Activated naive CD8-positive, alpha-beta T cell (primary cell): ENCODE results near the gene GFRA1.
"Not testable (repeated sequence)": the region's sequence is repeated elsewhere in the genome, so short reads cannot be mapped to it uniquely, and the experiment has no call there.

Experiments used
- H3K27ac Mint-ChIP-seq: one replicate; pipeline ENCODE4 v1.8.0; 2021; ENCODE audit warnings: mixed read lengths
- H3K27me3 Mint-ChIP-seq: one replicate; pipeline ENCODE4 v1.8.0; 2021; ENCODE audit warnings: mixed read lengths
- H3K36me3 Mint-ChIP-seq: one replicate; pipeline ENCODE4 v1.8.0; 2021; ENCODE audit warnings: mixed read lengths
- H3K4me1 Mint-ChIP-seq: one replicate; pipeline ENCODE4 v1.8.0; 2021; ENCODE audit warnings: low read depth, mixed read lengths
- H3K4me3 Mint-ChIP-seq: one replicate; pipeline ENCODE4 v1.8.0; 2021; ENCODE audit warnings: mild to moderate bottlenecking, mixed read lengths
- H3K9me3 Mint-ChIP-seq: one replicate; pipeline ENCODE4 v1.8.0; 2021; ENCODE audit warnings: low read depth, mixed read lengths

The GFRA1 gene

GRCh38 chr10:116171505-116171904 is 101.5 kb downstream of the GFRA1 start:
- Mint-ChIP-seq H3K4me3 (no peak overlapping the region), H3K27ac (no peak overlapping the region), H3K36me3 (no peaks in the 10 kb centered on the region)

GRCh38 chr10:116170815-116171250 is 102.2 kb downstream of the GFRA1 start:
- Mint-ChIP-seq H3K27me3 (no peaks in the 10 kb centered on the region), H3K4me1 (no peaks in the 10 kb centered on the region), H3K4me3 (no peak overlapping the region)

More at GRCh38 chr10:116171505-116171904, 101.5 kb downstream of the GFRA1 start:
- Mint-ChIP-seq H3K9me3 (peaks cover under 1% of the 10 kb centered on the region), H3K4me1 (no peaks in the 10 kb centered on the region), H3K27me3 (no peaks in the 10 kb centered on the region)

DNA sequence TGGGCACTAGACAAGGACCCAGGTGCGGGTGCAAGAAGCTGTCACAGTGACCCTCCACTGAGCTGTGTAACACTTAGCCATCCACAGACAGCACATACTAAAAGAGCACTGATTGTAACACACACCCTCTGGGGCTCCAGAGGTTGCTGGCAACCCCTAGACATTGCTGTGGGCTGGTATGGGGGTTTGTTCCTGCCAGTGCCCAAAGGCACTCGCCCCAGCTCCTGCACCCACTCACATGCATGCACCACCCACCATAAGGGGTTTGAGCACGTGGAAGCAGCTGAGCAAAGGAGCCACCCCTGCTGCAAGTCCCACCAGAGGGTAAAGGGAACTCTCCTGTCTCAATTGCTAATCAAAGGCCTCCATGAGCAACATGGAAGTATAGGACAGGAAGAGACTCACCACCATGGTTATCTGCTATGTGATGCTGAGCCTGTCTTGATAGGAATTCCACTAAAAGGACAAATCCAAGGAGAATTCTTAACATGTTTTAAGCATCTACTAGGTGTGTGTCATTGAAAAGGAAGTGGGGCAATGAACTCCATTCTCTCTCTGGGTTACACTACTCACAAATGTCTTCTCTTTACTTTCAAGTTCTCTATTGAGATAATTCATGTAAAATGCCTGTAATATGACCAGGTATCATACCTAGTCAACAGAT is 103.1 kb downstream of the GFRA1 start:
- H3K9me3 Mint-ChIP-seq: peaks cover 7% of the 10 kb centered on the region
- H3K36me3 Mint-ChIP-seq: no peaks in the 10 kb centered on the region
- no peaks in the 10 kb centered on the region for H3K4me1 Mint-ChIP-seq
- H3K27me3 Mint-ChIP-seq: no peaks in the 10 kb centered on the region
- no peak overlapping the region for H3K4me3 Mint-ChIP-seq
- no peak overlapping the region for H3K27ac Mint-ChIP-seq

More at GRCh38 chr10:116170815-116171250, 102.2 kb downstream of the GFRA1 start:
- H3K27ac Mint-ChIP-seq: no peak overlapping the region
- H3K9me3 Mint-ChIP-seq: peaks cover 7% of the 10 kb centered on the region
- H3K36me3 Mint-ChIP-seq: no peaks in the 10 kb centered on the region

DNA sequence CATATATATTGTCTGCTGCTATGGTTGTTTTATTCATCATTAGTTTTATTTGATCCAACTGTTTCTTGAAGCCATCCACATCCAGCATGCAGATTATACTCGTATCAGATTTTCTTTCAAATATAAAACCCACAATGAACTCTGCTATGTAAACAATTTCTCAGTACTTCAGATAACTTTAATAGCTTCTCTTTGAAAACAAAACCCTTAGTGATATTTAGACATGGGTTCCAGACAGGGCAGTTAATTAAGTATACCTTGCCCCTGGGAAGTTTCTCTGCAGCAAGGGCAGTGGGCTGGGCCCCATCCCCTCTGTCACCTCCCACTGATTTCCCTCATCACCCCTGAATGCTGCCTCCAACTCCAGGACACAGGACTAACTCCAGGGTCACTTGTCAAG is 104.3 kb downstream of the GFRA1 start:
- H3K4me1 Mint-ChIP-seq: no peaks in the 10 kb centered on the region
- no peaks in the 10 kb centered on the region for H3K36me3 Mint-ChIP-seq
- H3K4me3 Mint-ChIP-seq: no peak overlapping the region
- H3K9me3 Mint-ChIP-seq: peaks cover 7% of the 10 kb centered on the region
- H3K27ac Mint-ChIP-seq: no peak overlapping the region
- H3K27me3 Mint-ChIP-seq: no peaks in the 10 kb centered on the region

DNA sequence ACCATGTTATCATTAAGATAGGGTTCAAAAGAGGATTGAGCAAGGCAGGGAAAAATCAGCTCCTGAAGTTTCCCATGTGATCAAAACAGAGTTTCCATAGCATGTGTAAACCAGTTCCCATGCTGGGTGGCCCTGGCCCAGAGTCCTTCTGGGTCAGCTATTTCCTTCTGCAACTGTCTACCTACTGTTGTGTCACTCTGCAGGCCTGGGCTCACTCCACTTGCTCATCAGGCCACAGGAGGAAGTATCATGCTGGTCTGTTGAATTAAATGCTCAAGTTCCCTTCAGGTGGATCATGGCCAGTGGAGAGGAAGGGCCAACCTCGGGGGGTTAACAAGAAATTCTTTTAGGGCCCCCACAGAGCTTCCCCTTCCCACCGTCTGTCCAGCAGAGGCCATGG is 104.7 kb downstream of the GFRA1 start:
- Mint-ChIP-seq H3K9me3 (peaks cover 7% of the 10 kb centered on the region), H3K36me3 (no peaks in the 10 kb centered on the region), H3K4me1 (no peaks in the 10 kb centered on the region), H3K27me3 (no peaks in the 10 kb centered on the region), H3K4me3 (no peak overlapping the region), H3K27ac (no peak overlapping the region)

- not testable (repeated sequence) for H3K36me3 Mint-ChIP-seq, H3K4me3 Mint-ChIP-seq, H3K4me1 Mint-ChIP-seq, H3K27me3 Mint-ChIP-seq, H3K27ac Mint-ChIP-seq, H3K9me3 Mint-ChIP-seq
These were observed 107.1 kb downstream of the GFRA1 start for GRCh38 chr10:116165941-116166340.

DNA sequence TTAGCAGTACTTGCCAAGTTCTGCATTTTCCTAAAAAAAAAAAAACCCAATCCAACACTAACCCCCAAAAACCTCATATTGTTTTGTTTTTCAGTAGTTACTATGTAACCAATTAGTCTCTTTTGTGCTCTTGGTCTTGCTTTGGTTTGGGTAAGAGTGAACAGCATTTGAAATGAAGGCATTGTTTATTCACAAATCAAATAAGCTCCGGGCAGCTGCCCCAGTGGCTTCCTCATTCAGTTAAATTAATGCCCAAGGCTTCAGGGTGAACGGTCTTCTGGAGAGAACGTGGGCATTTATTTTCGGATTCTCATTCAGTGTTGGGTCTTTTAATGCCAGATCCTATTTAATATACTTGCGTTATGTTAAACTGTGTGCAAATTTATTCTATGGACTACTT is 108.7 kb downstream of the GFRA1 start:
- H3K4me1 Mint-ChIP-seq: no peaks in the 10 kb centered on the region
- no peak overlapping the region for H3K27ac Mint-ChIP-seq
- H3K36me3 Mint-ChIP-seq: no peaks in the 10 kb centered on the region
- no peaks in the 10 kb centered on the region for H3K27me3 Mint-ChIP-seq
- peaks cover 7% of the 10 kb centered on the region for H3K9me3 Mint-ChIP-seq
- no peak overlapping the region for H3K4me3 Mint-ChIP-seq

DNA sequence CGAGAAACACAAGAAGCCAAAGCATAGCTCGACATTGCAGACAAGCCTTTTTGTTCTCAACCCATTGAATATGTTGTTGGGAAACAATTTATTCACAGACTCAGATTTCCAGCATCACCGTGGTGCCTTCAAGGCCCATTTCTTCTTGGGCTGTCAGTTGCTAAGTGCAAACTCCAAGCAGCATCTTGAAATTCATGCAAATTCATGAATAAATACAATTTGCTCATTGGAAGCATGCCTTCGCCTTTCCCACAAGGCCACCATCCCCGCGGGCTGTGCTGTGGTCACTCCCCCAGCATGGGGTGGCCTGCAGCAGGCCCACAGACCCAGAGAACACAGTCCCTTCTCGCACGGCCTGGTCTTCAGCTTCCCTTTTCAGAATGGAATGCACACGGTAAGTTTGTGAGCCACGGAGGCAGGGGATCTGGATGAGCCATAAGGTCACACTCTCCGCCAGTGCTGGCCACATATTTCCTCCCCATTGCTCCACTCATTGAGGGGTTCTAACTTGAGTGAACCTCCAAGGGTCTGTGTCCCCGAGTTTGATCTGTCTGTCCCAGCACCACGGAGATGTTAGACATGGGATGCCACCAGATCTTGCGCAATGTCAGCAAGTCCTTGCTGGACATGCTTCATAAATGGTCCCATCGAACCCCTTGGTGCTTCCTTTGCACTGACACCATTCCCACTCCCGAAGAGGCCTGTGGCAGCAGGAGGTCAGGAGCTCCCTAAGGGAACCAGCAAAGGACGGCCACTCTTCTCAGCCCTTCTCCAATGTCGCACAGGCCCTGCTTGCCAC is 109.5 kb downstream of the GFRA1 start:
- H3K4me1 Mint-ChIP-seq: no peaks in the 10 kb centered on the region
- no peak overlapping the region for H3K27ac Mint-ChIP-seq
- H3K9me3 Mint-ChIP-seq: peaks cover 7% of the 10 kb centered on the region
- no peak overlapping the region for H3K4me3 Mint-ChIP-seq
- no peaks in the 10 kb centered on the region for H3K36me3 Mint-ChIP-seq
- H3K27me3 Mint-ChIP-seq: no peaks in the 10 kb centered on the region

GRCh38 chr10:116162851-116163250 is 110.2 kb downstream of the GFRA1 start:
- peaks cover 7% of the 10 kb centered on the region for H3K9me3 Mint-ChIP-seq
- no peak overlapping the region for H3K4me3 Mint-ChIP-seq
- no peak overlapping the region for H3K27ac Mint-ChIP-seq
- H3K27me3 Mint-ChIP-seq: no peaks in the 10 kb centered on the region
- no peaks in the 10 kb centered on the region for H3K4me1 Mint-ChIP-seq
- H3K36me3 Mint-ChIP-seq: no peaks in the 10 kb centered on the region

DNA sequence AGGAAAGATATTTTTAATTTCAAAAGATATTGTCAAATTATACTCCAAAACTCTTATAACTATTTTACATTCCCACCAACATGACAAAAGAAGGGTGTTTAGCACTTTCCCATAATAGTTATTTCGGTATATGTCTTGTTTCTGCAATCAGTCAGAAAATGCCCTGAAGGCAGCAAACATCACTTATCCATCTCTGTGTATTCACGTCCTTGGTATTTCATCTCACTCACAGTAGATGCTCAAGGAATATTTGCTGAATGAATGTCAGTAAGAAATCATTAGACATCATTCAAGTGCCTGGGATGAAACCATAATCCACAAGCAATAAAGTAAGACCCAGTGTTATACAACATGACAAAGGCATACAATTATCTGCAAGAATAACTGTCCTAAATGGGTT is 112.7 kb downstream of the GFRA1 start:
- no peaks in the 10 kb centered on the region for H3K36me3 Mint-ChIP-seq
- no peak overlapping the region for H3K4me3 Mint-ChIP-seq
- no peaks in the 10 kb centered on the region for H3K27me3 Mint-ChIP-seq
- H3K9me3 Mint-ChIP-seq: no peaks in the 10 kb centered on the region
- no peaks in the 10 kb centered on the region for H3K4me1 Mint-ChIP-seq
- no peak overlapping the region for H3K27ac Mint-ChIP-seq

GRCh38 chr10:116159197-116159596 is 113.8 kb downstream of the GFRA1 start:
- no peak overlapping the region for H3K4me3 Mint-ChIP-seq

GRCh38 chr10:116158036-116158435 is 115.0 kb downstream of the GFRA1 start:
- no peaks in the 10 kb centered on the region for H3K9me3 Mint-ChIP-seq
- no peak overlapping the region for H3K27ac Mint-ChIP-seq
- no peaks in the 10 kb centered on the region for H3K27me3 Mint-ChIP-seq
- no peaks in the 10 kb centered on the region for H3K4me1 Mint-ChIP-seq
- no peaks in the 10 kb centered on the region for H3K36me3 Mint-ChIP-seq
- H3K4me3 Mint-ChIP-seq: no peak overlapping the region

More at GRCh38 chr10:116159197-116159596, 113.8 kb downstream of the GFRA1 start:
- no peaks in the 10 kb centered on the region for H3K36me3 Mint-ChIP-seq
- no peaks in the 10 kb centered on the region for H3K27me3 Mint-ChIP-seq
- H3K9me3 Mint-ChIP-seq: no peaks in the 10 kb centered on the region
- no peak overlapping the region for H3K27ac Mint-ChIP-seq
- H3K4me1 Mint-ChIP-seq: no peaks in the 10 kb centered on the region

DNA sequence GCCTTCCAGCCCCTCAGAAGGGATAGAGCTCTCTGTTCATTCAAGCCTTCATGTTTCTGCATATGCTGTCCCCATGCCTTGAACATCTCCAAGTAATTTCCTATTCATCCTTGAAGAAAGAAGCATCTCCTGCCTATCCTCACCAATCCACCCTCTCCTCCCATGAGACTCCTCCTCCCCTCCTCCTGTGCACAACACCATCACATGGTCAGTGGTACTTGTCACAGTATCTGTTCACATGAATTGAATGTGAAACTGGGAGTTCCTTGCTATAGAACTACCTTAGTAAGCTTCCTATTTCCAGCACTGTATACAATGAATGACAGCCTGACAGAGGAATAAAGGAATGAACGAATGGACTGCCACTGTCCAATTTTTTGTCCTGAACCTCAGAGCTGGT is 115.5 kb downstream of the GFRA1 start:
- Mint-ChIP-seq H3K4me1 (no peaks in the 10 kb centered on the region), H3K4me3 (no peak overlapping the region), H3K27me3 (no peaks in the 10 kb centered on the region), H3K36me3 (no peaks in the 10 kb centered on the region), H3K27ac (no peak overlapping the region), H3K9me3 (no peaks in the 10 kb centered on the region)

GRCh38 chr10:116156819-116157218 is 116.2 kb downstream of the GFRA1 start:
- Mint-ChIP-seq H3K27ac (no peak overlapping the region), H3K4me1 (no peaks in the 10 kb centered on the region), H3K27me3 (peaks cover 2% of the 10 kb centered on the region), H3K36me3 (no peaks in the 10 kb centered on the region), H3K9me3 (no peaks in the 10 kb centered on the region), H3K4me3 (no peak overlapping the region)

DNA sequence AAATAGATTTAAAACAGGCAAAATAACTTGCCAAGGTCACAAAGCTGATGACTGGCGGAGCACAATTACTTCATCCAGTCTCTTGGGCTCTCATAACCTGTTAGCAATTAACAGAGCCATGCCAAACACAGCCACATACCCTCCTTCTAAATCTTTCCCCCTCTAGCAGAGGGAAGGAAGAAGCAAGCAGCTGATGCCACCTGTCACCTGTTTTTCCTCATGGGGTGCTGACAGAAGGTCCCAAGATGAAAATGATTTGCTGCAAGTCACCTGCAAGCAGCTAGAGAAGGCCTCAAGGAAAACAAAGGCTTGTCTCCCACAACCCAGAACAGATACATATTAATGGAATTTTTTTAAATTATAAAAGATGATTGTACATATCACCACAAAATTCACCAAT is 117.8 kb downstream of the GFRA1 start:
- H3K27me3 Mint-ChIP-seq: peaks cover 3% of the 10 kb centered on the region
- H3K4me1 Mint-ChIP-seq: no peaks in the 10 kb centered on the region
- H3K9me3 Mint-ChIP-seq: no peaks in the 10 kb centered on the region
- no peak overlapping the region for H3K27ac Mint-ChIP-seq
- H3K4me3 Mint-ChIP-seq: no peak overlapping the region
- H3K36me3 Mint-ChIP-seq: no peaks in the 10 kb centered on the region
